Neuronal stem cell (in vitro differentiated cells): ENCODE data around the gene GRID1.
A peak's percentile ranks its signal among the peaks of the same experiment; 100 is the strongest.

Experiments used
- DNase-seq: peaks from one replicate; pipeline ENCODE4 v3.0.0-alpha.2; 2013; ENCODE audit warnings: low spot score
- H2AFZ ChIP-seq: one replicate; pipeline ENCODE4 v1.6.1; 2013; ENCODE audit warnings: mild to moderate bottlenecking, low read length, inconsistent platforms
- H2AK5ac ChIP-seq: 2 replicates; pipeline ENCODE4 v1.6.1; 2013; ENCODE audit warnings: low read depth, mild to moderate bottlenecking, inconsistent platforms, low read length, moderate library complexity, mixed read lengths
- H2BK120ac ChIP-seq: 2 replicates; pipeline ENCODE4 v1.6.1; 2013; ENCODE audit warnings: low read depth, mild to moderate bottlenecking, inconsistent platforms, low read length, moderate library complexity, mixed read lengths
- H2BK12ac ChIP-seq: one replicate; pipeline ENCODE4 v1.6.1; 2013; ENCODE audit warnings: low read length, inconsistent platforms
- H2BK15ac ChIP-seq: 2 replicates; pipeline ENCODE4 v1.6.1; 2013; ENCODE audit warnings: mild to moderate bottlenecking, low read length, inconsistent platforms, mixed read lengths
- H2BK5ac ChIP-seq: one replicate; pipeline ENCODE4 v1.6.1; 2013; ENCODE audit warnings: inconsistent platforms, mild to moderate bottlenecking, low read length, moderate library complexity
- H3K14ac ChIP-seq: one replicate; pipeline ENCODE4 v1.6.1; 2013; ENCODE audit warnings: low read length, inconsistent platforms
- H3K18ac ChIP-seq: 2 replicates; pipeline ENCODE4 v1.6.1; 2013; ENCODE audit warnings: low read length, inconsistent platforms
- H3K23ac ChIP-seq: 2 replicates; pipeline ENCODE4 v1.6.1; 2013; ENCODE audit warnings: low read depth, mild to moderate bottlenecking, mixed read lengths, low read length, inconsistent platforms; ENCODE audit not compliant: poor library complexity
- H3K27ac ChIP-seq: replicated peaks from 3 replicates; pipeline ENCODE4 v1.5.1; 2013; ENCODE audit warnings: low read length, inconsistent platforms
- H3K27me3 ChIP-seq, 3 experiments: 2 replicates each; pipeline ENCODE4 v1.6.1; 2013; ENCODE audit warnings: low read length in 3 of 3, mild to moderate bottlenecking in 2 of 3, inconsistent platforms in 1 of 3, low read depth in 1 of 3, mixed read lengths in 1 of 3, moderate library complexity in 1 of 3; ENCODE audit not compliant: control insufficient read depth in 3 of 3, insufficient read depth in 3 of 3
- H3K36me3 ChIP-seq, 2 donors: replicated peaks in 1 of 2; 2 replicates each; pipeline ENCODE4 v1.6.1; 2013; ENCODE audit warnings: low read length in 2 of 2; ENCODE audit not compliant: control insufficient read depth in 2 of 2, insufficient read depth in 2 of 2
- H3K4ac ChIP-seq: 2 replicates; pipeline ENCODE4 v1.6.1; 2013; ENCODE audit warnings: inconsistent platforms, mild to moderate bottlenecking, low read length, moderate library complexity
- H3K4me1 ChIP-seq, 2 donors: 1 replicate in 1 of 2; 2 replicates in 1 of 2; pipeline ENCODE4 v1.6.1; 2013; ENCODE audit warnings: low read length in 2 of 2, low read depth in 1 of 2; ENCODE audit not compliant: control insufficient read depth in 2 of 2, insufficient read depth in 1 of 2
- H3K4me2 ChIP-seq: one replicate; pipeline ENCODE4 v1.6.1; 2013; ENCODE audit warnings: mild to moderate bottlenecking, low read length, inconsistent platforms; ENCODE audit not compliant: insufficient read depth, poor library complexity, severe bottlenecking
- H3K4me3 ChIP-seq, 2 donors: 2 replicates each; pipeline ENCODE4 v1.5.1; 2013; ENCODE audit warnings: low read length in 2 of 2, mild to moderate bottlenecking in 2 of 2, inconsistent platforms in 1 of 2, moderate library complexity in 1 of 2
- H3K79me1 ChIP-seq: one replicate; pipeline ENCODE4 v1.6.1; 2013; ENCODE audit warnings: low read depth, mild to moderate bottlenecking, inconsistent platforms, low read length, moderate library complexity
- H3K9ac ChIP-seq: one replicate; pipeline ENCODE4 v1.6.1; 2013; ENCODE audit warnings: mild to moderate bottlenecking, low read depth, low read length, inconsistent platforms; ENCODE audit not compliant: poor library complexity
- H3K9me3 ChIP-seq, 2 donors: replicated peaks in 1 of 2; 2 replicates each; pipeline versions ENCODE3 to v1.6.1; 2013; ENCODE audit warnings: low read length in 2 of 2, mild to moderate bottlenecking in 2 of 2, inconsistent platforms in 1 of 2, low read depth in 1 of 2, mixed read lengths in 1 of 2, moderate library complexity in 1 of 2; ENCODE audit not compliant: control insufficient read depth in 2 of 2, insufficient read depth in 1 of 2
- H4K8ac ChIP-seq: one replicate; pipeline ENCODE4 v1.6.1; 2013; ENCODE audit warnings: low read depth, mild to moderate bottlenecking, inconsistent platforms, low read length, moderate library complexity
- H4K91ac ChIP-seq: one replicate; pipeline ENCODE4 v1.6.1; 2013; ENCODE audit warnings: low read length, low read depth, mild to moderate bottlenecking, inconsistent platforms; ENCODE audit not compliant: poor library complexity
- WGBS, 2 donors: extraction: QIAGEN DNeasy Blood & Tissue Kit; methylation state at CpG; one replicate each; pipeline ENCODE4 v1.1.7; 2013; ENCODE audit warnings: missing lambda C conversion rate in 2 of 2, mixed read lengths in 1 of 2; ENCODE audit not compliant: insufficient read length in 2 of 2, insufficient replicate concordance in 1 of 2; ENCODE audit errors: extremely low coverage in 2 of 2; 5-methylcytosine and 5-hydroxymethylcytosine counted together

Gene GRID1

GRCh38 chr10:86064219-86064618 is 302.4 kb downstream of the GRID1 start:
- Histone ChIP-seq H2BK120ac (no peak overlapping the region), H2BK12ac (no peak overlapping the region), H3K14ac (no peak overlapping the region), H3K18ac (peak overlapping the region; percentile 76), H3K4me2 (no peak overlapping the region), H3K79me1 (no peaks in the 10 kb centered on the region), H2BK15ac (peak overlapping the region; percentile 44), H3K4me3 (no peak overlapping the region), H3K36me3 (no peaks in the 10 kb centered on the region), H3K27ac (no peak overlapping the region), H3K4ac (no peak overlapping the region), H2AK5ac (peak overlapping the region; percentile 86), H4K91ac (no peak overlapping the region), H4K8ac (no peak overlapping the region), H3K27me3 (no peaks in the 10 kb centered on the region), H3K23ac (peak overlapping the region; percentile 34), H3K4me1 (peaks cover 0 to 22% of the 10 kb centered on the region in 2 donors), H2BK5ac (no peak overlapping the region), H2AFZ (no peak overlapping the region), H3K9ac (no peak overlapping the region), H3K9me3 (no peaks in the 10 kb centered on the region)
- no CpG with 5 or more reads among the region's 3 CpGs for WGBS, 2 donors
- no peak for DNase-seq

- H3K14ac ChIP-seq, result no peak overlapping the region
- no peak overlapping the region for H3K4ac ChIP-seq
- peak overlapping the region; percentile 74 for H2AK5ac ChIP-seq
- H2AFZ ChIP-seq, result no peak overlapping the region
- no CpG with 5 or more reads among the region's 1 CpG for WGBS, 2 donors
- no peak overlapping the region for H3K27ac ChIP-seq
- no peak overlapping the region for H2BK120ac ChIP-seq
- no peak overlapping the region for H3K18ac ChIP-seq
- H3K79me1 ChIP-seq, result no peaks in the 10 kb centered on the region
- peaks cover 0 to 22% of the 10 kb centered on the region in 2 donors for H3K4me1 ChIP-seq
- H2BK12ac ChIP-seq, result no peak overlapping the region
- no peak overlapping the region for H2BK5ac ChIP-seq
- H3K27me3 ChIP-seq, result no peaks in the 10 kb centered on the region
- no peak overlapping the region for H3K4me2 ChIP-seq
- no peak overlapping the region for H2BK15ac ChIP-seq
- H3K9ac ChIP-seq, result no peak overlapping the region
- H4K91ac ChIP-seq, result no peak overlapping the region
- no peak overlapping the region for H3K4me3 ChIP-seq
- no peak overlapping the region for H3K23ac ChIP-seq
- no peak for DNase-seq
- no peaks in the 10 kb centered on the region for H3K9me3 ChIP-seq
- H3K36me3 ChIP-seq, result no peaks in the 10 kb centered on the region
- H4K8ac ChIP-seq, result no peak overlapping the region
Observed at GRCh38 chr10:86063341-86063740, 303.3 kb downstream of the GRID1 start.

DNA sequence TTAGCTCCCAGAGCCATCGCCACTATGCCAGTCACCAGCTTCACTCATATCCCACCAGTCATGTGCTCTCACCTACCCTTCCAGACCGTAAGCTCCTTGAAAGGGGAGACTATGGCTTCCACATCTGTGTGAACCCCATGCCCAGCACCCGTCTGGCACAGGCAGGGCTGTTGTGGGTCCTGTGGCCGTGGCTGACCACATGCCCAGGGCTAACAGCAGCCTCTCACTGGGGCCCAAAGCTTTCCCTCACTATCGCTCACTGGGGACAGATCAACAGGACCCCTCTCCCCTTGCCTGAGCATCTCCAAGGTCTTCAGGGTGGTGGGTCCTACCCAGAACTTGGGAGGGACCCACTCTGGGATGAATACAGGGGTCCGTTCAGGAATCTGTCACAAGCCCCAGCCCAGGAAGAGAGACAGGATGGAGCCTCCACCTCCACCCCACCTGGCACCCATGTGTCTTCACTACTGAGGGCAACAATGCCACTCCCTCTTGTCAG is 303.9 kb downstream of the GRID1 start:
- no peak for DNase-seq
- H3K27ac ChIP-seq, result no peak overlapping the region

GRCh38 chr10:86062198-86062550 is 304.4 kb downstream of the GRID1 start:
- no peak overlapping the region for H3K14ac ChIP-seq
- no peak overlapping the region for H3K4me3 ChIP-seq
- no peak for DNase-seq
- no peak overlapping the region for H3K4ac ChIP-seq
- no peak overlapping the region for H3K27ac ChIP-seq
- H2BK120ac ChIP-seq, result no peak overlapping the region
- no peak overlapping the region for H2AFZ ChIP-seq
- no peak overlapping the region for H4K8ac ChIP-seq
- no peak overlapping the region for H2BK15ac ChIP-seq
- H3K18ac ChIP-seq, result no peak overlapping the region
- no peak overlapping the region for H2BK5ac ChIP-seq
- H2AK5ac ChIP-seq, result no peak overlapping the region
- no peak overlapping the region for H3K4me2 ChIP-seq
- no peak overlapping the region for H2BK12ac ChIP-seq
- no CpG with 5 or more reads among the region's 8 CpGs for WGBS, 2 donors
- H4K91ac ChIP-seq, result no peak overlapping the region
- H3K79me1 ChIP-seq, result no peaks in the 10 kb centered on the region
- H3K9ac ChIP-seq, result no peak overlapping the region
- H3K4me1 ChIP-seq, result peaks cover 0 to 22% of the 10 kb centered on the region in 2 donors
- H3K27me3 ChIP-seq, result no peaks in the 10 kb centered on the region
- H3K9me3 ChIP-seq, result no peaks in the 10 kb centered on the region
- H3K36me3 ChIP-seq, result no peaks in the 10 kb centered on the region
- no peak overlapping the region for H3K23ac ChIP-seq

More for the DNA sequence above, 303.9 kb downstream of the GRID1 start:
- peak overlapping the region; percentile 32 for H3K18ac ChIP-seq
- H4K91ac ChIP-seq, result no peak overlapping the region
- H3K79me1 ChIP-seq, result no peaks in the 10 kb centered on the region
- H2AK5ac ChIP-seq, result peak overlapping the region; percentile 74
- H3K4me1 ChIP-seq, result peaks cover 0 to 22% of the 10 kb centered on the region in 2 donors
- H3K4ac ChIP-seq, result peak overlapping the region; percentile 26
- no peak overlapping the region for H3K9ac ChIP-seq
- H2BK5ac ChIP-seq, result no peak overlapping the region
- WGBS, 2 donors, result no CpG with 5 or more reads among the region's 6 CpGs
- H2AFZ ChIP-seq, result no peak overlapping the region
- H3K27me3 ChIP-seq, result no peaks in the 10 kb centered on the region
- no peak overlapping the region for H2BK15ac ChIP-seq
- no peak overlapping the region for H3K4me2 ChIP-seq
- no peak overlapping the region for H3K23ac ChIP-seq
- H3K14ac ChIP-seq, result no peak overlapping the region
- peak overlapping the region; percentile 32 for H4K8ac ChIP-seq
- H3K9me3 ChIP-seq, result no peaks in the 10 kb centered on the region
- no peak overlapping the region for H3K4me3 ChIP-seq
- peak overlapping the region; percentile 23 for H2BK12ac ChIP-seq
- H3K36me3 ChIP-seq, result no peaks in the 10 kb centered on the region
- peak overlapping the region; percentile 17 for H2BK120ac ChIP-seq
